Stimulated activated CD4-positive, alpha-beta T cell treated with anti-CD3 and anti-CD28 coated beads, Interleukin-4, amount 100 ng/mL, for 4 hours (primary cell): ENCODE data around the gene INPP4B.

ENCODE experiments used
- DNase-seq, 2 experiments: peaks; one replicate each; pipeline ENCODE4 v3.0.0-alpha.2; 2020

INPP4B gene

DNA sequence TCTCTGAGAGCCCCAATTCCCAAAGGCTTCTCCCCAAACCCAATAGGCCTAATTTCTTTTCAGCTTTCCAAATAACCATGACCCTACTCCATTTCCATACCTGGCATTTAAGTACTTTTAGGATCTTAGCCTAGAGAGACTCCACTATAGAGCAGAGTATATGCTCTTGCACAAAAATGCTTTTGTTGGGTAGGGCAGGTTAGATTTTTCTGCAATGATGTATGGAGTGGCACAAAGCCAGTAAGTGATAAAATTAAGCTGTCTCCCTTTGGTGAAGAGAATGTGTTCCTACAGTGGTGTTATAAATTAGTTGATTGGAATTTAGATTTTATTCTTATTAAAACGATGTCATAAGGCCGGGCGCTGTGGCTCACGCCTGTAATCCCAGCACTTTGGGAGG lies 124.9 kb downstream of the INPP4B start:
- DNase-seq: no peak

DNA sequence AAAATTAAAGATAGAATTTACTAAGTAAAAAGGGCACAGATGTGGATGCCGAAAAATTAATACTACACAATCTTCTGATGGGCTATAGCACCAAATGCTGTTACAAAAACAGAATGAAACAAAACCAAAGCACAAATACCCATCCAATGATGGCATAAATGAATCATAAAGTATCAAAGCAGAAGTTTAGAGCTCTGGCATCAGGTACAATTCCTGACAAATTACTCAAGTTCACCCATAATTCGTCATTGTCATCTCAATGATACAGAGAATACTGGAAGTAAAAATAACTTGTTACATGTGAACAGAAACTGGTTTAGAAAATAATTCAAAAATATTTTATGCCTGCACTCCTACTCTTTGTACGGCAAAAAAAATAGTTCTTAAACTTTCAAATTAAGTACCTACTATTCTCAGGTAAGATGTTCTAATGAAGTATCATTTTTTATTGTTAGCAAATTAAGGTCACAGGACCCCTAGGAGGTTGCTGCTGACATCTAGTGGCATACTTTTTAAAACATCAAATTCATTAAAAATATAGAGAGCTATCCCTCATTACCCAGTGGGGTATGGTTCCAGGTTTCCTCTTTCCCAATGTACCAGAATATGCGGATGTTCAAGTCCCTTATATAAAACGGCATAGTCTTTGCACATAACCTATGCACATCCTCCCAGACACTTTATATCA lies 126.1 kb downstream of the INPP4B start:
- DNase-seq: no peak

DNA sequence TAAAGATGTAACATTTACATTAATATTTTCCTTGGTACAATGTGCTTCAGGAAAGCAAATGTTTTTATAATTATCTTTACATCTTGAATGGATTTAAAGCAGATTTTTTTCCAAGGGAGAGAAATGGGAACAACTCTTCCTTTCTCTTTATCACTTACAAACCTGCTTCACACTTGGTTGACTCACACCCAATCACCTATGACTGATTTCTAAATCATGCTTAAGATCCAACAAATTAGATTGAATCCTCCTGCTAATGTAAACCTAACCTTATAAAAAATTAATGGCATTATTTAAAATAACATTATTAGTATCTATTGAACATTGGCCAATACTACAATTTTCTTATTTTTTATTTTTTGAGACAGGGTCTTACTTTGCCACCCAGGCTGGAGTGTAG lies 127.1 kb downstream of the INPP4B start:
- no peak for DNase-seq

DNA sequence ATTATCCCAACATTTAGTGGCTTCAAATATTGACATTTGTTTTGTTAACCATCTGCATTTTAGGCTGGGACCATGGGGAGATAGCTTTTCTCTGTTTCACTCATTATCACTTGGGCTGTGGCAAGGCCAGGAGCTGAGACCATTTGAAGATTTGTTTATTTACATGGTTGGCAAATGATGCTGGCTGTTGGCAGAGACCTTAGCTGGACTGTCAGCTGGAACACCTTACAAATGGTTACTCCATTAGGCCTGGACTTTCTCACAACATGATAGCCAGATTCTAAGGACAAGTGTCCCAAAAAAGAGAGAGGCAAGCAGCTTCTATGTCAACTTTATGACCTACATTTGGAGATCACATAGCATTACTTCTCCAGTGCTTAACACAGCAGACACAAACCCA lies 130.4 kb downstream of the INPP4B start:
- DNase-seq: no peak

DNA sequence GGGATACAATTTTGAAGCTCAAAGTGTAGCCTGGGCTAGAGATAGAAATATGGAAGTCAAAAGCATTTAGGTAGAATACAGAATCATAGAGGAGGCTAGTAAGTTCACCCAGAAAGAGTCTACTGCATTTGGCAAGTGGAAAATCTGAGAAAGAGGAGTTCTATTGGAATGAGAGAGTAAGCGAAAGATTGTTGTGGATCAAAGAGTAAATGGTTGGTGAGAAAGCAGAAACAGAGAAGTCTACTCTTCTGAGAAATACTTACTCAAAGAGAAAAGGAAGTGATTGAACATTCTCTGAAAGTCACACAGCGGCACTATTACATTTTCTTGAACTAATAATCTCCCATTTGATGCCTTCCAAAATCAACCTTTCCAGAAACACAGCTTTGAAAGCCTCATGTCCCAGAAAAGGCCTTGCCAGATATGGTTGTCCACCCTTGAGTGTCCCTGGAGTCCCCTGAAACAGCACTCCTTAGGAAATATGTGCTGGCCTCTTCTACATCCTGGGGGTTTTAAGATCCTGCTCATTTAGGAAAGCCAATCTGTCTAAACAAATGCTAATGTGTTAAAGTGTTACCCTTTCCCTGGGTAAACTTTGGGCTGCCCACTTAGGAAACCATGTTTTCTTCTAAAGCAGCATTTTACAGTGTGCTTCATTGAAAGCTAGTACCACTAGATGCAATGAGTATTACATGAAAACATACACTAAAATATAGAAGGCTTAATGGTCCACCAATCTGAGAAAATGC lies 132.6 kb downstream of the INPP4B start:
- no peak for DNase-seq

DNA sequence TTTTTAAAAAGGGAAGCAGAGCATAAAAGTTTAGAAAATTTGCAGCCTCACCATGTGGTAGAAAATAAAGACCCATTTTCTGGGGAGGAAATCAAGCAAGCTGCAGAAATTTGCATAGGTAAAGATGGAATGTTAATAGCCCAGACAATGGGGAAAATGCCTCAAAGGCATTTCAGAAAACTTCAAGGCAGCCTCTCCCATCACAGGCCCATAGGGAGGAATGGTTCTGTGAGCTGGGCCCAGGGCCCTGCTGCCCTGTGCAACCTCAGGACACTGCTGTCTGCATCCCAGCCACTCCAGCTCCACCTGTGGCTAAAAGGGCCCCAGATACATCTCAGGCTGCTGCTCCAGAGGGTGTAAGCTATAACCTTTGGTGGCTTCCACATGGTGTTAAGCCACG lies 137.9 kb downstream of the INPP4B start:
- no peak for DNase-seq

DNA sequence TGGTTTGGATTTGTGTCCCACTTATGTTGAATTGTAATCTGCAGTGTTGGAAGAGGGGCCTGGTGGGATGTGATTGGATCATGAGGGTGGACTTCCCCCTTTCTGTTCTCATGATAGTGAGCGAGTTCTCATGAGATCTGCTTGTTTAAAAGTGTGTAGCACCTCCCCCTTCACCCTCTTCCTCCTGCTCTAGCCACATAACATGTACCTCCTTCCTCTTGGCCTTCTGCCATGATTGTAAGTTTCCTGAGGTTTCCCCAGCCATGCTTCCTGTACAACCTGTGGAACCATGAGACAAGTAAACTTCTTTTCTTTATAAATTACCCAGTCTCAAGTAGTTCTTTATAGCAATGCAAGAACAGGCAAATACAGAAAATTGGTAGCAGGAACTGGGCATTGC lies 138.7 kb downstream of the INPP4B start:
- no peak for DNase-seq

DNA sequence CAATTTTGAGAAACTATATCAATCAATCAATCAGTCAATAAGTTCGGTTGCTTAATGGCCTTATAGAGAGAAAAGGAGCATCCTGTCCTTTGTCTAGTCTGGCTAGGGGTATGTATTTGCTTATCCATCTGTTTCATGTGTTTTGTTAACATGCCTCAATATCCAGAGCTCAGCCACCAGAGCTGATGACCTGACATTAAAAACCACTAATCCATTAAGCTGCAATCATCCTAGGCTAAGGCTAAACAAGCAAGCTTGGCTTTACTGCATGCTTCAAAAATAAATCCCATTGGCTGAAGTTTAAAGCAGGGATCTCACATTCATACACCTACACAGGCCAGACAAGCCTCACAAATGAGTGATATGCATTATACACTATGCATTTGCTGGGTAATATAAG lies 139.7 kb downstream of the INPP4B start:
- DNase-seq: no peak

DNA sequence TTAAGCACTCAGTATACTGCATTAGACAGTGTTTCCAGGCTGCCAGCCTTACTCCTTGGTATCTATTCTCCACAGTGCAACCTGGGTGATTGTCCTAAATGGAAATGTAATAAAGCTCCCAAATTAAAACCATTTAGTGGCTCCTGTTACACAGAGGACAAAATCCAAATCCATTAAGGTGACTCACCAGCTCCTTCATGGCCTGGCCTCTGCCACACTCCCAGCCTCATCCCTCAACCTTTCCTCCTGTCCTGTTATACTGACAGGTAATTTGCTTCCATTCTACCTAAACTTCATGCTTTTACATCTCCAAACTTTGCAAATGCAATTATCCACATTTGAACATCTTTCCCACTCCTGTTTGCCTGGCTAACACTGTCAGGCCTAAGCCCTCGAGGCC lies 140.3 kb downstream of the INPP4B start:
- DNase-seq: no peak

DNA sequence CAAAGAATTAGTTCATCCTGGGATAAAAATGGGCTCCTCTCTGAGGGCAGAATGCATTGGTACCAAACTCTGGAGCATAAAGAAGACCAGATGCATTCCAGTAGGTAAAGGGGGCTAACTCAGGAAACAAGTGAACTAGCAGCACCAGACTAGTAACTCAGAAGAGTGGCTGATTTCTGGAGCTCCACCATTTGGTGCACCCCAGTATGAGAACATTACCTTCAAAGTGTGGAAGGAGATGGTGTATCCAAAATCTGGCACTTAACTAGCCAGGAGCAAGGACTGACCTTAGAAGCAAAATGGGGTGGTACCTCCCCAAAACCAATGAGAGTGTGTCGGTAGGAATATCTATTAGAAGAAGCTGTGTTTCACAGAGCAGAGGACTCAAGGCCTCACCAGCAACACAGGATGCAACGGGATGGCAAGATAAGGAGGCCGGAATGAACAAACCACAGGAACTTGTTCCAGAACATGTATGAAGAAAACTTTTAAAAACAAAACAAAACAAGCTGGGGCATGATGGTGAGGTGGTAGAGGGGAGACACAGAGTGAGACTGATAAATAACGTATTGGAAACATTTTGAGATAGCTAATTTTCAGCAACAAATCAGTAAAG lies 142.3 kb downstream of the INPP4B start:
- no peak for DNase-seq

DNA sequence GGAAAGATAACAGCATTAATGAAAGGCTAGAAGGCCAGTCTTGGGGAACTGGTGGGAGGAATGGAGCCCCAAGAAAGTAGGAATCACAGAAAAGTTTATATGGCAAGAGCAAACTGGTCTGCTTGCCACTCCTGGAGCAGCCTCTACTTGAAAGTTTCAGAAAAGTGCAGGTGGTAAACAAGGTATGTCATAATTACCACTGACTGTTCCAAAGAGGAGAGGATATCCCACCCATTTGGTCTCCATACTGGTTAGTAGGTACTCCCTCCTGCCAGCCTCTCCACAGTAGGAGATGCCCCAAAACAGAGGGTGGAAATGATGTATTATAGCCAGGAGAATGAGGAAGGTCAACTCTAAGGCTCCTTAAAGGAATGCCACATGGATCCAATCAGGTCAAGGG lies 145.1 kb downstream of the INPP4B start:
- no peak for DNase-seq

DNA sequence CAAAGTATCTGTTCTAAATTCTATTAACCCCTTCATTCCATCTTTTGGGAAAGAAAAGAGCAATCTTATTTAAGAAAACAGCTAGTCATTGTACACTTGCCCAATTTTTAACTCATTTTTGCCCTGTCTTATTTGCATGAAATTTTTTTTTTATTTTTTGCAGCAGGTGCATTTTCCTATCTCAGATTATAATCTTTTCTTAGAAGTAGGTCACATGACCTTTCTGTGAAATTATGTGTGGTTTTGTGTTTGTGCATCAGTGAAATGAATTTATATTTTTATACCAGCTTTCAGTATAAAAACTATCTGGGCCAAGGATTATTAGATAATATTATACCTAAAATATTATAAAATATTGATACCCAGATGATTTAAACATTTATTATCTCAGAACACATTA lies 145.6 kb downstream of the INPP4B start:
- DNase-seq: no peak

DNA sequence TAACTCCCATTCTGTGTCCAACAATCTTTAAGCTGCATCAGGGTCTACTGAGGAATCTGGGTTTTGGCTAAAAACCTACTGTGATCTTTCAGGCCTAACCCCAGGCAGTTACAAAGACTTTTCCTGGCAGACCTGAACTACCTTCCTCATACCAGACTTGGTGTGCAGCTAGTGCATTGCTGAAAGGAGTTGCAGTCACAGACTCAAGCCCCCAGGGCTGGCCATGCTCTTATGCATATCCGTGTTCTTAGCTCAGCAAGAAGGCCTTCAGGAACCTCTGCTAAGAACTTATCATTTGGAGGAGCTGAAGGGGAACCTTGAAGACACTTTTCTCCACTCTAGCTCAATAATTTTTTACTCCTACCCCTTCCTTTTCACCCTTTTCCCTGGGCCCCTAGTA lies 147.5 kb downstream of the INPP4B start:
- DNase-seq: no peak

DNA sequence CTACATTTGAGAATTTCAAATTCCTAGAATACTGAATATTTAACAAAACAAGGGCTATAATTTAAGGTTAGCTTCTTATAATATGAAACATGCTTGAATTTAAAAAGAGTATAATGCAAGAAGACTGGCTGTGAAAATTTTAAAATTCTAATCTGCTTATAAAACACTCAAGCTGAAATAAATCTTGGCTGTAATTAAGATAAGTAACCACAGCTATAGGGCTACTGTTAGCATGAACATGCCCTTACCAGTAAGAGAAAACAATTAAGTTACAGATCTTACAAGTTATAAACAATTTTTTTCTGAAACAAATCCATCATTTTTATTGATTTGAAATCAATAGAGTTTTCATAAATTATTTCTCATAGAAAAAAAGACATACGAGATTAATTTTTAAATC lies 148.2 kb downstream of the INPP4B start:
- no peak for DNase-seq

DNA sequence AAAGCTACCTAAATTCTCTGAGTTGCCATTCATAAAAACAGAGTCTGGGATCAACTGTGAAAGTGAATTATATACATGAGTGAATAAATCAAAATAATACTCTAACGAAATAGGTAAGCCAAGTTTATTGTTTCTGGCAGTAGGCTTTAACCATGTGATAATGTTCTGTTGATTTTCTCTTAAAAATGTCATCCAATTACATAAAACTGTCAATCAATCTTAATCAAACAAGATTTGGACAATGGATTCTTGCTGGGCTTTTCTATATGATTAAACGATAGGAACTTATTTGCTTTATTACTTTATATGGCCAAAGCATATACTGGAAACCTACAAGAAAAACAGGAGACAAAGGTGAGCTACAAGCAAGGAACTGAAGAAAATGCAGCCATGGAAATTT lies 148.8 kb downstream of the INPP4B start:
- DNase-seq: no peak

DNA sequence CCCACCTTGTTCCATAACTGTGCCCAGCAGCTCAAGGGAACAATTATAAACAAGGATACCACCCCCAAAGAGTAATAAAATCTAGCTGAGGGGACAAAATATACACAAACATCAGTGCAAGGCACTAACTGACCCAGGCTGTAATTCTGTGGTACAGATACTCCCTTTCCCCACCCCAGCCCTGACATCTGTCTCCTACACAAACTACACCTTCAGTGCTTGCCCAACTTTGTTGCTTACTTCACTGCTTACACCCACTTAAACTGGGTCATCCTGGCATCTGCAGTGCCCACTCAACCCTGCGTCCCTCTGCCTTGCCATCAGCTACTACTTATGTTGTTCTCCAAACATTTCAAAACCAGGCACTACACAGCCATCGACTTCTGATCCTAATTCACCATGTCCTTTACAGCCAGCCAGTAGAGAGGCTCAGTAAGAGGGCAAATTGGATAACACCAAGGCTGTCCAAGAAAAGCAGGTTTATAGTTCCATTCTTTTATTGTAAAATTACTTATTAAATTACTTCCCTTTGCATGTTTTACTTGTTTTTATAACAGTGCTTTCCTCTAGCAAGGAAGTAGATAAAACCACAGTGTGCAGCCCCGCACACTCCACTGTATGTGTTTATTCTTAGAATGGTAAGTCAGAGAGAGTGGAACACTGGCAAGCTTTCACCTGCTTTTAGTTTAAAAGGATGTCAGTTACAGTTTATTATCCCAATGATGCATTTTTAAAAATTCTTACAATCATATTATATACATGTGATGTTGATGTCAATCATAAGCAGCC lies 149.6 kb downstream of the INPP4B start:
- DNase-seq: peak in 1 of 2 experiments; percentile 21

DNA sequence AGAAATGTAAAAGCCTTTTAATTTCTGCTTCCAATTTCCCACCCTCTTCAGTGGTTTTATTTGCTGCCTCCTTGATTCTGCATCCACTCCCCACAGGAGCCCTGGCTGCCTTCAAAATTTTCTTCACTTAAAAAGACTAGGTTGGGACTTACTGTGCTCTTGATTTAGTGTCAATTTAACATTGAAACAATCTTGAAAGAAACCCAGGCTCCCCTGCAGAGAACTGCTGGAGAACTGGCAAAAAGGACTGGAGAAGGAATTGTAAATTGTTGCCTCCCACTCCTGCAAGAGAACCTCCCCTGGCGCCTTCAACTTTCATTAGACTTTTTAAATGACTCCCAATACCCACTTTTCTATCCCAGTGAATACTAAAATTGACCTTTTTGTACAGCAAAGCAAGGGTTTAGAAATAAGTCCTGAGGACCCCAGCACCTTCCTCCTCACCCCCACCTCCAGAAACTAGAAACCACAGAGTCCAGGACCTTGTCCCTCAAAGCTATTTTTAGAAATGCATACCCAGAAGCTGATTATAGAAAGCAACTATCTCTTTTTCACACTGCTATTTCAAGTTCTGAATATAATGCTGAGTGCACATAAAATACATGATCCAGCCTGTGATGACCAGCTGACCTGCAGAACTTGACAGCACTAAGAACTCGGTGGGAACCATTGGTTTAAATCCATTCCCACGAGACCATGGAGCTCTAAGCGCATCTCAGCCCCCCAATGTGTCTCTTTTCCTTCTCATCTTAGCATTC lies 155.5 kb downstream of the INPP4B start:
- DNase-seq: no peak

DNA sequence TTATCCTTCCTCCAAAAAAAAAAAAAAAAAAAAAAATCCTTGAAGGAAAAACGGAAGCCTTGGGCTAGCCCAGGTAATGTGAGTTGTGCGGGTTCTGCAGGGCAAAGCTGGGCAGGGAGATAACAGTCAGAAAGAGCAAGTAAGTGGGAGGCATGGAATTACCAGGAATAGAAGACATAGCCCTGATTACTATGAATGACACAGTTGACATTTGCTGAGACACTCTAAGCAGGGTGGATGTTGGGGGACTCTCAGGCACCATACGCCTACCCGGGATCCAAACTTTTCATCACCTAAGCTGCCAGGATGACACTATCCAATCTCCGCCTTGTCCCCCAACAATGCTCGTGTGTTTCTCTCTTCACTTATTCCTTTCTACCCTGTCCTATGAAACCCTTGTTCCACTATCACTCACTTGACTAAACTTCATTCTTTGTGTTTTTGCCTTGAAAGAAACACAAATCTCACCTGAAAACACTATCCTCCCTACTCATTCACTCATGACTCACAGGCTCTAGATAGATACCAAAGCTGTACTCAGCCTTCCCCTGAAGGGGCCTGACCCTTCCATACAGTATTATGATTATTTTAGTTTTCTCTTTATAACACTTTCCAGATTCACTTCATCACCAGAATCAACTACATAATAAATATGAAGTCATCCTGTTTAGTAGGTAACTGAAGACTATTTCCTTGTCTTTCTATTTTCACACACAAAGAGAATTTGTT lies 158.4 kb downstream of the INPP4B start:
- no peak for DNase-seq

DNA sequence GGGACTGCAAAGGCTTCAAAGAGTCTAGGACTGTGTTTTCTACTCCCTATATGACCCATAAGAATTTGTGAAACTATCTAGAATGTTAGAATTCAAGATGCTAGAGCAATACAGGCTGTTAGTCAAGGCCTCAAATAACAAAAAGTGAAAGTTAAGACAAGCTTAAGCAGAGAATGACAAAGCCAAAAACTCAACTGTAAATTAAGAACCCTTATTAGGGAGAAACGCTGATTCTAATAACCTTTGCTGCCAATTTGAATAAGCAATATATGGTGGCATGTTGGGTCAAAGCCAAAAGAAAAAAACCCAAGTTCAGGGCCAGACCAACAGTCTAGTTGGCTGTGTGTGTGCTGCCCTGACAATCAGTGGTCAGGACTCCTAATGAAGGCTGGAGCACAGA lies 160.0 kb downstream of the INPP4B start:
- no peak for DNase-seq

DNA sequence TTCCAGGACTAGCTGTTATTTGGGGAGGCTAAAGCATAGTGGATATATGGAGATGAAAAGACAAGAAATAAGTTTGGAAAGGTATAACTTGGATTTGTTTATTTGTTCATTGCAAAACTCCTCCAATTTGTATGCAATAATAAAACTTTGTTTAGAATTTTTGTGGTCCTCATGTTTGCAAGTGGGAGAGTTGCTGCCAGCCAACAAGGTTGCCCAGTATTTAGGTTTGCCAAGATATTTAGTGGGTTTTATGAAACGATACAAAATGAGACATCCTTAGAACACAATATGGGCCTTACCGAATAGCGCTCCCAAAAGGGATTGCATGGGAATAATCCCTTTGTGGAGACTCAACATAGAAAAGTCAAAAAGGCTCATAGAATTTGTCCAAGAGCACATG lies 162.1 kb downstream of the INPP4B start:
- DNase-seq: no peak

DNA sequence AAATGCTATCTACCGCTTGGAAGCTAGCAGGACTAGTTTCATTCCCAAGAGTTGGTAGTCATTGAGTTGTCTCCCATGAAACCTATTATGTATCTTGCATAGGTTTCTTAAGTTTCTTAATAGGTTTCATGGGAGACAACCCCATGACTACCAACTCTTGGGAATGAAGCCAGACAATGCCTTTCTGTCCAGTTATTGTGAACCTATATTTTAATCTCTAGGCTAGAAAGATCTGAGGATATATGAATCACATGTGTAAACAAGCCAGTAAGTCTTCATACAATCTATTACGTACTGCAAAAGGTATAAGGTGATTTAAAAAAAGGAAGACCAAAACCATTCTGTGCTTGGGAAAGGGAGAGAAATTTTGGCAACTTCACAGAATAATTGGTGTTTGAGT lies 162.6 kb downstream of the INPP4B start:
- no peak for DNase-seq

DNA sequence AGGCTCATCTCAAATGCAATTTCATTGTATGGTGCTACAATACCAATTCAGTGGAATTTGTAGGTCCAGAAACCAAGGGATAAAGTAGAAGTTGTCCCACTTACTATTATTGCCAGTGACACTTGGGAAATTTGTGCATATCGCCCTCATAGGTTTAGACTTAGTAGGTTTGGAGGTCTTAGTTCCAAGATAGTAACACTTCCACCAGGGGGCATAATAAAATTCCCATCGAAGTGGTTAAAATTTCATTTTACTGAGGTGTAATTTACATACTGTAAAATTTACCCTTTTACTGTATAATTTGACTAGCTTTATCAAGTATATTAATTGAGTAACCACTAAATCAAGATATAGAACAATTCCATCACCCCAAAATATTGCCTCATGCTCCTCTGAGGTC lies 174.6 kb downstream of the INPP4B start:
- no peak for DNase-seq
